ENCODE data around the gene GALNT14. TPM values are rescaled to one million over a fixed set of nuclear protein-coding genes. Genes with fewer than 3 reads are reported as not detected.

Gene GALNT14
- total and polyA plus RNA-seq, 2 of the 13 experiments (the other 11 are each of a cell fraction or from before 2014, with no cell fraction given), result not detected

DNA sequence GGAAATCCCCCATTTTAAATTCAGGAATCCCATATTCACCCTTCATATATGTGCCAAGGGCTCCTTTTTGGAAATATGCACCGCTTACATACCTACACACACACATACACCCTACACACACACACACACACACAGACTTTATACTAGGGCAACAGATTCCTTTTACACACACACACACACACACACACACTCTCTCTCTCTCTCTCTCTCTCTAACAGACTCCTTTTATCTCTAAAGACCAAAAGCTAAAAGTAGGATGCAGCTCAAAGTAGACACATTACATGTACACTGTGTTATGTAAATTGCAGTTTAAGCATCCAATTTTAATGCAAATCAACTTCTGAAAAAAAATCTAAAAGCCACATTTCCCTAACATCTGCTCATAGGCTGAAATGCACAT lies 200.0 kb downstream of the GALNT14 start (continued):
- TF ChIP-seq, protein P1, sequence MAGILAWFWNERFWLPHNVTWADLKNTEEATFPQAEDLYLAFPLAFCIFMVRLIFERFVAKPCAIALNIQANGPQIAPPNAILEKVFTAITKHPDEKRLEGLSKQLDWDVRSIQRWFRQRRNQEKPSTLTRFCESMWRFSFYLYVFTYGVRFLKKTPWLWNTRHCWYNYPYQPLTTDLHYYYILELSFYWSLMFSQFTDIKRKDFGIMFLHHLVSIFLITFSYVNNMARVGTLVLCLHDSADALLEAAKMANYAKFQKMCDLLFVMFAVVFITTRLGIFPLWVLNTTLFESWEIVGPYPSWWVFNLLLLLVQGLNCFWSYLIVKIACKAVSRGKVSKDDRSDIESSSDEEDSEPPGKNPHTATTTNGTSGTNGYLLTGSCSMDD (CRISPR knock-in tag; IDR thresholded peaks at IDR 0.05), result no peak
- TF ChIP-seq, protein P2, sequence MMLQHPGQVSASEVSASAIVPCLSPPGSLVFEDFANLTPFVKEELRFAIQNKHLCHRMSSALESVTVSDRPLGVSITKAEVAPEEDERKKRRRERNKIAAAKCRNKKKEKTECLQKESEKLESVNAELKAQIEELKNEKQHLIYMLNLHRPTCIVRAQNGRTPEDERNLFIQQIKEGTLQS (CRISPR knock-in tag; IDR thresholded peaks at IDR 0.05), result no peak

DNA sequence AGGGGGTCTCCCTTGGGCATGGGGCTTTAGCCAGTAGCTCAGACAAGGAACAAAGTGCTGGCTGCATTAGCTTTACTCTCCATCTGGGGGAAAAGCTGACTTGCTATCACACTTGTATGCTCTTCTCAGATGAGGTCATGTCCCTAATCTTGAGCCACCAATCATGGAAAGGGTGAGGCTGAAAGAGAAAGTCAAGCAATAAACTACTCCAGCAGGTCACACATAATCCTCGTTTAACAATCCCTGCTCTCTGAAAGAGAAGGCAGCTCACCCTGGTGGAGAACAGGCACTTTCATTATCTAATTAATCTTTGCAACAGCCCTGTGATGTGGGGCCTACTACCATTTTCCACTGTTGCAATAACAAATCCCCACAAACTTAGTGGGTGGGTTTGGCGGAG lies 201.3 kb downstream of the GALNT14 start:
- ATAC-seq, result no peak
- H3K27me3 ChIP-seq (ENCODE audit: control insufficient read depth in 1 of 2, insufficient read depth in 2 of 2, low read length in 2 of 2), result peaks cover 4 to 44% of the 10 kb centered on the region in 2 experiments; a peak in 3 of 5 replicates
- BruUV-seq (replicated peaks), result no TSS peak
- H3K36me3 ChIP-seq (replicated peaks in 1 of 2; ENCODE audit: control insufficient read depth in 1 of 2, insufficient read depth in 2 of 2, low read length in 2 of 2), result no peaks in the 10 kb centered on the region
- H2AFZ ChIP-seq (ENCODE audit: low read length), result no peak overlapping the region
- intact Hi-C loops (cut with micrococcal nuclease; ENCODE audit: unreplicated experiment) (no loop called here), in situ Hi-C loops (cut with HindIII; ENCODE audit: extremely low pct_ligation_motif_present, low pct_unique_long_range_greater_than_20kb) (no loop called here)
- no peak overlapping the region for H3K27ac ChIP-seq (ENCODE audit: extremely low read length, insufficient read depth, low read length)
- no peak overlapping the region for H3K4me2 ChIP-seq (ENCODE audit: low read depth, low read length)
- ChIA-PET CTCF (ENCODE audit: low intra/inter-chr PET ratio, low total read pairs) (no interaction called here), POLR2A (no interaction called here)
- 29% methylated on average over 2 of the region's 2 CpGs for WGBS (ENCODE audit: low lambda C conversion rate)
- H3K4me1 ChIP-seq (ENCODE audit: insufficient read depth, low read length), result no peaks in the 10 kb centered on the region
- H3K9me3 ChIP-seq (ENCODE audit: low read length), result no peaks in the 10 kb centered on the region
- FAIRE-seq, result no peak
- no peak overlapping the region for H3K4me3 ChIP-seq (replicated peaks in 1 of 3; ENCODE audit: insufficient read depth in 1 of 3, low read depth in 2 of 3, low read length in 3 of 3)
- no peaks in the 10 kb centered on the region for H3K79me2 ChIP-seq (ENCODE audit: insufficient read depth, low read length)
- H4K20me1 ChIP-seq (ENCODE audit: insufficient read depth, low read length), result no peaks in the 10 kb centered on the region
- no peak for DNase-seq (ENCODE audit: low spot score)
- no peak overlapping the region for H3K9ac ChIP-seq (ENCODE audit: insufficient read depth, low read depth, low read length)
- TF ChIP-seq ZNF570 (CRISPR knock-in tag; IDR thresholded peaks at IDR 0.05; ENCODE audit: borderline replicate concordance) (no peak), HMG20A (CRISPR knock-in tag; IDR thresholded peaks at IDR 0.05; ENCODE audit: borderline replicate concordance) (no peak), ARID2 (CRISPR knock-in tag; IDR thresholded peaks at IDR 0.05; ENCODE audit: borderline replicate concordance) (no peak), ETV5 (CRISPR knock-in tag; IDR thresholded peaks at IDR 0.05; ENCODE audit: borderline replicate concordance) (no peak), HNF4A (CRISPR knock-in tag; IDR thresholded peaks at IDR 0.05) (no peak)
- TF ChIP-seq, protein P3, sequence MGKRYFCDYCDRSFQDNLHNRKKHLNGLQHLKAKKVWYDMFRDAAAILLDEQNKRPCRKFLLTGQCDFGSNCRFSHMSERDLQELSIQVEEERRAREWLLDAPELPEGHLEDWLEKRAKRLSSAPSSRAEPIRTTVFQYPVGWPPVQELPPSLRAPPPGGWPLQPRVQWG (CRISPR knock-in tag; IDR thresholded peaks at IDR 0.05; ENCODE audit: borderline replicate concordance, low read depth), result no peak
- TF ChIP-seq, protein P4, sequence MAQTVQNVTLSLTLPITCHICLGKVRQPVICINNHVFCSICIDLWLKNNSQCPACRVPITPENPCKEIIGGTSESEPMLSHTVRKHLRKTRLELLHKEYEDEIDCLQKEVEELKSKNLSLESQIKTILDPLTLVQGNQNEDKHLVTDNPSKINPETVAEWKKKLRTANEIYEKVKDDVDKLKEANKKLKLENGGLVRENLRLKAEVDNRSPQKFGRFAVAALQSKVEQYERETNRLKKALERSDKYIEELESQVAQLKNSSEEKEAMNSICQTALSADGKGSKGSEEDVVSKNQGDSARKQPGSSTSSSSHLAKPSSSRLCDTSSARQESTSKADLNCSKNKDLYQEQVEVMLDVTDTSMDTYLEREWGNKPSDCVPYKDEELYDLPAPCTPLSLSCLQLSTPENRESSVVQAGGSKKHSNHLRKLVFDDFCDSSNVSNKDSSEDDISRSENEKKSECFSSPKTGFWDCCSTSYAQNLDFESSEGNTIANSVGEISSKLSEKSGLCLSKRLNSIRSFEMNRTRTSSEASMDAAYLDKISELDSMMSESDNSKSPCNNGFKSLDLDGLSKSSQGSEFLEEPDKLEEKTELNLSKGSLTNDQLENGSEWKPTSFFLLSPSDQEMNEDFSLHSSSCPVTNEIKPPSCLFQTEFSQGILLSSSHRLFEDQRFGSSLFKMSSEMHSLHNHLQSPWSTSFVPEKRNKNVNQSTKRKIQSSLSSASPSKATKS (CRISPR knock-in tag; IDR thresholded peaks at IDR 0.05), result no peak
- TF ChIP-seq, protein P5, sequence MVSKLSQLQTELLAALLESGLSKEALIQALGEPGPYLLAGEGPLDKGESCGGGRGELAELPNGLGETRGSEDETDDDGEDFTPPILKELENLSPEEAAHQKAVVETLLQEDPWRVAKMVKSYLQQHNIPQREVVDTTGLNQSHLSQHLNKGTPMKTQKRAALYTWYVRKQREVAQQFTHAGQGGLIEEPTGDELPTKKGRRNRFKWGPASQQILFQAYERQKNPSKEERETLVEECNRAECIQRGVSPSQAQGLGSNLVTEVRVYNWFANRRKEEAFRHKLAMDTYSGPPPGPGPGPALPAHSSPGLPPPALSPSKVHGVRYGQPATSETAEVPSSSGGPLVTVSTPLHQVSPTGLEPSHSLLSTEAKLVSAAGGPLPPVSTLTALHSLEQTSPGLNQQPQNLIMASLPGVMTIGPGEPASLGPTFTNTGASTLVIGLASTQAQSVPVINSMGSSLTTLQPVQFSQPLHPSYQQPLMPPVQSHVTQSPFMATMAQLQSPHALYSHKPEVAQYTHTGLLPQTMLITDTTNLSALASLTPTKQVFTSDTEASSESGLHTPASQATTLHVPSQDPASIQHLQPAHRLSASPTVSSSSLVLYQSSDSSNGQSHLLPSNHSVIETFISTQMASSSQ (IDR thresholded peaks at IDR 0.05; ENCODE audit: low read depth), result no peak
- TF ChIP-seq, protein P5 (CRISPR knock-in tag; IDR thresholded peaks at IDR 0.05; ENCODE audit: borderline replicate concordance), result no peak
